Endothelial cell (in vitro differentiated cells): ENCODE measurements around the gene NOLC1. TPM values are rescaled to one million over a fixed set of nuclear protein-coding genes. Genes with fewer than 3 reads are reported as not detected.
A peak's percentile ranks its signal among the peaks of the same experiment; 100 is the strongest.

Experiments used
- DNase-seq: peaks from one replicate; pipeline ENCODE4 v3.0.0; 2021; ENCODE audit warnings: low spot score
- H3K27ac Mint-ChIP-seq: one replicate; pipeline ENCODE4 v1.8.0; 2021; ENCODE audit warnings: mixed read lengths, inconsistent platforms; ENCODE audit not compliant: unreplicated experiment
- H3K27me3 Mint-ChIP-seq: one replicate; pipeline ENCODE4 v1.8.0; 2021; ENCODE audit warnings: mild to moderate bottlenecking, moderate library complexity, mixed read lengths, inconsistent platforms; ENCODE audit not compliant: unreplicated experiment
- H3K36me3 Mint-ChIP-seq: one replicate; pipeline ENCODE4 v1.8.0; 2021; ENCODE audit warnings: mild to moderate bottlenecking, low read depth, mixed read lengths, inconsistent platforms; ENCODE audit not compliant: unreplicated experiment
- H3K4me1 Mint-ChIP-seq: one replicate; pipeline ENCODE4 v1.8.0; 2021; ENCODE audit warnings: mild to moderate bottlenecking, mixed read lengths, inconsistent platforms; ENCODE audit not compliant: unreplicated experiment
- H3K4me3 Mint-ChIP-seq: one replicate; pipeline ENCODE4 v1.8.0; 2021; ENCODE audit warnings: mild to moderate bottlenecking, mixed read lengths, inconsistent platforms; ENCODE audit not compliant: unreplicated experiment
- H3K9me3 Mint-ChIP-seq: one replicate; pipeline ENCODE4 v1.8.0; 2021; ENCODE audit warnings: mixed read lengths, inconsistent platforms; ENCODE audit not compliant: unreplicated experiment
- total RNA-seq: library from RNA; stranded (reverse); fragmentation: NEBNext Ultra II Directional; extraction: Animal tissue kit (Norgen Biotek cat#: 25700); gene quantifications from one replicate; pipeline ENCODE4 v1.2.1, GENCODE V29; 2021; ENCODE audit not compliant: unreplicated experiment
- TF ChIP-seq, protein P1 (sequence below): fragments of 200-600 bp; sonication (generic); IDR thresholded peaks from one replicate; pipeline ENCODE4 v1.5.0; 2021; ENCODE audit warnings: antibody characterized with exemption; ENCODE audit not compliant: unreplicated experiment

NOLC1 gene
- total RNA-seq, 1 donor from 2014 or later = 43.2 TPM

DNA sequence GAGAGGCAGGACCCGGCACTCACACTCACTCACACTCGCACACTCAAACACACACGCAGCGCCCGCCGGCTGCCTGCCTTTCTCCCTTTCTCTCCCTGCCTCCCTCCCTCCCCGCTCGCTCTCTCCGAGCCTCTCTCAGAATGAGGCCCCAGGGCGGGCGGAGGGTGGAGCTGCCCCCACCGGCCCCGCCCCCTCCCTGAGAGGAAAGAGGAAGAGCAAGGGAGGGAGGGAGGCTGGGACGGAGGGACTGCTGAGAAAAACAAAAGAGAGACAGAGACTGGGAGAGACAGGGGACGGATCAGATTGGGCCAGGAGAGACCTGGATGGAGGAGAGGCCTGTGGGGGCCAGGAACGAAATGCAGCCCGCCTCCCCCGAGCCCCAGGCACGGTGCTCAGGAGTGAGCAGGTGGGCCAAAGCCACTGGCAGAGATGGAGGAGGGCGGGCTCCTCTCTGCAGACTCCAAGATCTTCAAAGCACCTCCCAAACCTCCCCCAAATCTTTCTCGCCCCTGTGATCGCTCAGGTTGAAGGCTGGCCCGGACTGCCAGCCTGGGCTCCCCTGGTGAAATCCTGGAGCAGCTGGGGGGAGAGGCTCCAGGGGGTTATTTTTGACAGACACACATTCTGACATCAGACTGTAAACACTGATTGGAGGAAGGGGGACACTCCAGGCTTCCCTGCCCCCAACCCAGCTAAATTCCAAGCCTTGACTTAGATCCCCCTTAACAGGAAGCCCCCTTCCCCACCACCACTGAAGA is 37.1 kb upstream of the NOLC1 start:
- Mint-ChIP-seq H3K4me3 (peak overlapping the region; percentile 87), H3K9me3 (no peaks in the 10 kb centered on the region), H3K27me3 (peaks cover 23% of the 10 kb centered on the region), H3K4me1 (peaks cover 66% of the 10 kb centered on the region), H3K36me3 (peaks cover 21% of the 10 kb centered on the region), H3K27ac (peak overlapping the region; percentile 91)
- TF ChIP-seq, protein P1, sequence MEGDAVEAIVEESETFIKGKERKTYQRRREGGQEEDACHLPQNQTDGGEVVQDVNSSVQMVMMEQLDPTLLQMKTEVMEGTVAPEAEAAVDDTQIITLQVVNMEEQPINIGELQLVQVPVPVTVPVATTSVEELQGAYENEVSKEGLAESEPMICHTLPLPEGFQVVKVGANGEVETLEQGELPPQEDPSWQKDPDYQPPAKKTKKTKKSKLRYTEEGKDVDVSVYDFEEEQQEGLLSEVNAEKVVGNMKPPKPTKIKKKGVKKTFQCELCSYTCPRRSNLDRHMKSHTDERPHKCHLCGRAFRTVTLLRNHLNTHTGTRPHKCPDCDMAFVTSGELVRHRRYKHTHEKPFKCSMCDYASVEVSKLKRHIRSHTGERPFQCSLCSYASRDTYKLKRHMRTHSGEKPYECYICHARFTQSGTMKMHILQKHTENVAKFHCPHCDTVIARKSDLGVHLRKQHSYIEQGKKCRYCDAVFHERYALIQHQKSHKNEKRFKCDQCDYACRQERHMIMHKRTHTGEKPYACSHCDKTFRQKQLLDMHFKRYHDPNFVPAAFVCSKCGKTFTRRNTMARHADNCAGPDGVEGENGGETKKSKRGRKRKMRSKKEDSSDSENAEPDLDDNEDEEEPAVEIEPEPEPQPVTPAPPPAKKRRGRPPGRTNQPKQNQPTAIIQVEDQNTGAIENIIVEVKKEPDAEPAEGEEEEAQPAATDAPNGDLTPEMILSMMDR = no peak
- DNase-seq = peak; percentile 86

DNA sequence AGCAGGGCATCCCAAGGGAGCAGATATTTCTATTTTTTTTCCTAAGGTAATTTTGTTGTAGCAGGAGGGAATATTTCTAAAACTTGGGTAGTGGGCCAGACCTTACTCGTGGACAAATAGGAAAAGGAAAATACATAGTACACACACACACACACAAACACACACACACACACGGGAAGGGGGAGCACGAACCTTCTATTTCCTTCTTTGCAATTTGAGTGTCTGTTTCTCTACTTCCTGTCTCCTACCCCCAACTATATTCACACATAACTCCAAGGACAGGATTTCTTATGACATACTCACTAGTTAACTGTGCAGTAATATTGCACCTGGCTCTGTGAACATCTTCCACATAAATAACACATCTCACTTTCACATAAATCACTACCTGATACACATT is 36.4 kb upstream of the NOLC1 start:
- H3K27me3 Mint-ChIP-seq = peaks cover 21% of the 10 kb centered on the region
- peak overlapping the region; percentile 87 for H3K4me3 Mint-ChIP-seq
- no peaks in the 10 kb centered on the region for H3K9me3 Mint-ChIP-seq
- peak overlapping the region; percentile 91 for H3K27ac Mint-ChIP-seq
- H3K4me1 Mint-ChIP-seq = peaks cover 62% of the 10 kb centered on the region
- TF ChIP-seq, protein P1 = no peak
- peaks cover 13% of the 10 kb centered on the region for H3K36me3 Mint-ChIP-seq
- no peak for DNase-seq

DNA sequence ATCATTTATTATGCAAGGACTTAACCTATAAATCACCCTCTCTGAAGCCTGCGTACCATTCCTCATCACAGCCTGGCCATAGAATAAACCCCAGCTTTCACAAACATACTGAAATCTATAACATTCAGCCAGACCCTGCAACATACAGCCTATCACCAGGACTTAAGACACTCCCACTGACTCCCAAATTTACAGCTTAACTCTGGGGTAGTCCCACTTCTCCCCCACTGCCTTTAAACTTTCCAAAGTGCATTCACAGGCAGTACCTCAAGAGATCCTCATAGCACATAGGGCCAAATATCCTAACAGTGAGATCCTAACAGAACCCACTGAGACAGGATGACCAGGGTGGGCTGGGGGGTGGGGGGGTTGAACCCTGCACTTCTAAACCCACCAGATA is 35.5 kb upstream of the NOLC1 start:
- H3K9me3 Mint-ChIP-seq = no peaks in the 10 kb centered on the region
- peak overlapping the region; percentile 68 for H3K4me3 Mint-ChIP-seq
- TF ChIP-seq, protein P1 = no peak
- DNase-seq = no peak
- H3K4me1 Mint-ChIP-seq = peaks cover 69% of the 10 kb centered on the region
- peaks cover 12% of the 10 kb centered on the region for H3K36me3 Mint-ChIP-seq
- H3K27ac Mint-ChIP-seq = peak overlapping the region; percentile 74
- H3K27me3 Mint-ChIP-seq = peaks cover 23% of the 10 kb centered on the region

DNA sequence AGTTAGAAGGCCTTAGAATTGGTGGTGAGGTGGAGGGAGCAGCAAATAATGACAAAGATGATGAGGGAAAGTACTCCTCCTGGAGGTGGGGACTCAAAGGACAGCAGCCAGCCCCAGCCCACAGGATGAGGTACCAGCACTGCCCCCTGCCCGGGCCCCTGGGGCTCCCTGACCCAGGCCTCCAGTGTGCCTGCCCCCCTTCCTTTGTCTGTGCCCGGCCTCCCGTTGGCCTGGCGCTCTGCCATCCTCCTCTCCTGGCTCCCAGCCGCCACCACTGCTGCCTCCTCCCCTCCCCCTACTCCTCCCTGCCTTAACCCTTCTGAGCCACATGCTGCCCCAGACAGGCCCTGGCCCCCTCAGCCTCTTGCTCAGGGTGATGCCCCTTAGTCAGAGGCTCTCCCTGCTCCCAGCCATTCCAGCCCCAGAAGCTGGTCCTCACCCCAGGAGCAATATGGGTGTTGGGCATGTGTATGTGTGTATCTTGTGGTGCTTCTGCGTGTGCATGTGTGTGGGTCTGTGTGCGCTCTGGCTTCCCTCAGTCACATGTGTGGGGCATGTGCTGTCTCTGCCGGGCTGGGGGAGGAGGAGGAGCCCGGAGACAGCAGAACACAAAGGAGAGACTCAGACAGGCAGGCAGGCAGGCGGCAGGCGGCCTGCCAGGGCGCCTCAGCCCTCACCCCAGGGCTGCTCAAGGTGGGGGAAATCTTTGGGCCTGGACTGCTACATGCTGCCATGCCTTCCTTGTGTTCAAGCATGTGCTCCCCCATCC is 34.6 kb upstream of the NOLC1 start:
- Mint-ChIP-seq H3K4me3 (peak overlapping the region; percentile 85), H3K27ac (peak overlapping the region; percentile 80), H3K9me3 (no peaks in the 10 kb centered on the region), H3K4me1 (peaks cover 70% of the 10 kb centered on the region), H3K27me3 (peaks cover 23% of the 10 kb centered on the region), H3K36me3 (peaks cover 8% of the 10 kb centered on the region)
- DNase-seq = peak; percentile 42
- TF ChIP-seq, protein P1 = no peak

DNA sequence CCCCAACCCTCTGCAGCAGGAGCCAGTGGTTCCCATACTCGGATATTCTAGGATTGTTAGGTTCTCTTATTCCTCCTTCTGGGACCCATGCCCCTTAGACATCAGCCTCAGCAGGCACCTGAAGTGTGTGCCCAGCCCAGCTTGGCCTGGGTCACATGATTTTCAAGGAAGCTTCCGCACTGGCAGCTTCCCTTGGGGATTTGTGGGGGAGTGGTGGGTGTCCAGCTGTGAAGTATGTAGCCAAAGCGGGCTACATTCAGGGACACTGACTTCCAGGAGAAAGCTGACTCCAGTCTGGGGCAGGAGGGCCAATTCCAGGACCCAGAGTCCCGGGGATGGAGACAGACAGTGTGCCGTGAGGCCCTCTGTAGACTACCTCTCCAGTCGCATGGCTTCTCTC is 33.3 kb upstream of the NOLC1 start:
- peaks cover 17% of the 10 kb centered on the region for H3K27me3 Mint-ChIP-seq
- no peaks in the 10 kb centered on the region for H3K9me3 Mint-ChIP-seq
- peak overlapping the region; percentile 95 for H3K4me3 Mint-ChIP-seq
- no peak for DNase-seq
- H3K36me3 Mint-ChIP-seq = peaks cover 5% of the 10 kb centered on the region
- peaks cover 64% of the 10 kb centered on the region for H3K4me1 Mint-ChIP-seq
- TF ChIP-seq, protein P1 = no peak
- peak overlapping the region; percentile 80 for H3K27ac Mint-ChIP-seq
